Measurements from ENCODE around the gene CDKN2D.

CDKN2D gene

DNA sequence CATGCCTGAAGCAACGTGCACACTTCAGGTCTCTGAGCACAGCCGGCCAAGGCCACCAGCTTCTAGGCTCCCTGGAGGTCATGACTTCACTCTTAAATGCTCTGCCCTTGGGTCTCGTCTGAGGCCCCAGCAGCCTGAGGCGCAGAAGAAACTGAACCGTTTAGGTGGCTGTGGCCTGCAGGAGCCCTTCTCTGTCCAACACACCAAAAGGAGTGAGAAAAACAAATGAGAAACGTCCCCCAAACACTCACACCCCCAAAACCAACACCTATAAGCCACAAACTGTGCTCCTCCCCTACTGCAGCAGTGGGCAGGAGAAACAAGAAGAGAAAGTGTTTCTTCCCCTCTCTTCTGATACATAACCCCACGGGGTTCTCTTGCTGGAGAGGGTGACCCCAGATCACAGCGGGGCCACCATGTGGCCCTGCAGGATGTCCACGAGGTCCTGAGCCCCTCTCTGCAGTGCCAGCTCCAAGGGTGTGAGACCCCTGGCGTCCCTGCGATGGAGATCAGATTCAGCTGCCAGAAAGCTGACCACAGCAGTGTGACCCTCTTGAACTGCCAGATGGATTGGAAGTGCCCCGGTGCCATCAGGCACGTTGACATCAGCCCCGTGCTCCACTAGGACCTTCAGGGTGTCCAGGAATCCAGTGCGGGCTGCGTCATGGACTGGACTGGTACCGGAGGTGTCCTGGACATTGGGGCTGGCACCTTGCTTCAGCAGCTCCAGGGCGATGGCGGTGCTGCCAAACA lies 1.9 kb downstream of the CDKN2D start:
- TF ChIP-seq, protein P1, sequence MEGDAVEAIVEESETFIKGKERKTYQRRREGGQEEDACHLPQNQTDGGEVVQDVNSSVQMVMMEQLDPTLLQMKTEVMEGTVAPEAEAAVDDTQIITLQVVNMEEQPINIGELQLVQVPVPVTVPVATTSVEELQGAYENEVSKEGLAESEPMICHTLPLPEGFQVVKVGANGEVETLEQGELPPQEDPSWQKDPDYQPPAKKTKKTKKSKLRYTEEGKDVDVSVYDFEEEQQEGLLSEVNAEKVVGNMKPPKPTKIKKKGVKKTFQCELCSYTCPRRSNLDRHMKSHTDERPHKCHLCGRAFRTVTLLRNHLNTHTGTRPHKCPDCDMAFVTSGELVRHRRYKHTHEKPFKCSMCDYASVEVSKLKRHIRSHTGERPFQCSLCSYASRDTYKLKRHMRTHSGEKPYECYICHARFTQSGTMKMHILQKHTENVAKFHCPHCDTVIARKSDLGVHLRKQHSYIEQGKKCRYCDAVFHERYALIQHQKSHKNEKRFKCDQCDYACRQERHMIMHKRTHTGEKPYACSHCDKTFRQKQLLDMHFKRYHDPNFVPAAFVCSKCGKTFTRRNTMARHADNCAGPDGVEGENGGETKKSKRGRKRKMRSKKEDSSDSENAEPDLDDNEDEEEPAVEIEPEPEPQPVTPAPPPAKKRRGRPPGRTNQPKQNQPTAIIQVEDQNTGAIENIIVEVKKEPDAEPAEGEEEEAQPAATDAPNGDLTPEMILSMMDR (IDR thresholded peaks at IDR 0.05; ENCODE audit: insufficient read depth, low read length, poor library complexity, severe bottlenecking), result no peak
- no peak for TF ChIP-seq EZH2phosphoT487 (conservative IDR thresholded peaks at IDR 0.05; ENCODE audit: low read length)
- peak overlapping the region; percentile 83 for H3K27ac ChIP-seq (ENCODE audit: low read depth, low read length)

DNA sequence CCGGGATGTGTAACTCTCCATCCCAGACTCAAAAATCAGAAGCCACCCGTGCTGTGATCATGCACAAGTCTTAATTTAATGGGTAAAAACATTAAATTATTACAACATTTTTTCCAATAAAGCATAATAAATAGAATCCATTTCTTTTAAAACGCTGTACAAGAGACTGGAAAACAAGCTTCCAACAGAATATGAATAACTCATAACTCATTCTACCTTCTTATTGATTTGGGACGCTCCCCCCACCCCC lies 2.4 kb downstream of the CDKN2D start:
- peak overlapping the region; percentile 83 for H3K27ac ChIP-seq (ENCODE audit: low read depth, low read length)
- H3K9ac ChIP-seq (ENCODE audit: low read length), result peak overlapping the region; percentile 33

More for the DNA sequence above, 1.9 kb downstream of the CDKN2D start:
- Histone ChIP-seq H3K9me2 (replicated peaks; ENCODE audit: insufficient read depth, low read length) (no peaks in the 10 kb centered on the region), H3K9me3 (ENCODE audit: insufficient read depth, low read length) (no peaks in the 10 kb centered on the region), H3K4me2 (ENCODE audit: low read depth, low read length, poor library complexity, severe bottlenecking) (peak overlapping the region; percentile 82), H3K4me3 (ENCODE audit: insufficient read depth, low read length, poor library complexity, severe bottlenecking) (no peak overlapping the region), H3F3A (ENCODE audit: insufficient read depth) (peaks cover 19% of the 10 kb centered on the region), H3K36me3 (ENCODE audit: low read length) (no peaks in the 10 kb centered on the region), H3K9ac (ENCODE audit: low read length) (peak overlapping the region; percentile 33; the same call in 1 of the 2 replicates), H2AFZ (ENCODE audit: low read depth, low read length, severe bottlenecking) (no peak overlapping the region), H3K79me2 (ENCODE audit: insufficient read depth, low read length) (peaks cover 14% of the 10 kb centered on the region), H4K20me1 (ENCODE audit: low read depth, low read length) (no peaks in the 10 kb centered on the region), H3K27me3 (ENCODE audit: low read length) (no peaks in the 10 kb centered on the region)

GRCh38 chr19:10565567-10566407 lies 3.0 kb downstream of the CDKN2D start, which contains the start of gene KRI1:
Gene KRI1 (minus strand): TSS chr19:10566010. CDS start chr19:10565999, 11 bp downstream.
- Histone ChIP-seq H3F3A (ENCODE audit: insufficient read depth) (peaks cover 19% of the 10 kb centered on the region), H2AFZ (ENCODE audit: low read depth, low read length, severe bottlenecking) (peak within 1 kb of the TSS; percentile 28), H3K27ac (ENCODE audit: low read depth, low read length) (peak within 1 kb of the TSS; percentile 83), H3K9ac (ENCODE audit: low read length) (peak within 1 kb of the TSS; percentile 90), H3K9me3 (ENCODE audit: insufficient read depth, low read length) (no peaks in the 10 kb centered on the region), H3K79me2 (ENCODE audit: insufficient read depth, low read length) (peaks cover 14% of the 10 kb centered on the region), H3K27me3 (ENCODE audit: low read length) (no peaks in the 10 kb centered on the region), H3K9me2 (replicated peaks; ENCODE audit: insufficient read depth, low read length) (no peaks in the 10 kb centered on the region), H3K36me3 (ENCODE audit: low read length) (no peaks in the 10 kb centered on the region), H4K20me1 (ENCODE audit: low read depth, low read length) (no peaks in the 10 kb centered on the region), H3K4me3 (ENCODE audit: insufficient read depth, low read length, poor library complexity, severe bottlenecking) (peak within 1 kb of the TSS; percentile 72), H3K4me2 (ENCODE audit: low read depth, low read length, poor library complexity, severe bottlenecking) (peak within 1 kb of the TSS; percentile 89)
- TF ChIP-seq EZH2phosphoT487 (conservative IDR thresholded peaks at IDR 0.05; ENCODE audit: low read length), result no peak
- TF ChIP-seq, protein P1 (IDR thresholded peaks at IDR 0.05; ENCODE audit: insufficient read depth, low read length, poor library complexity, severe bottlenecking), result no peak

More for the DNA sequence above, 2.4 kb downstream of the CDKN2D start:
- Histone ChIP-seq H3K36me3 (ENCODE audit: low read length) (no peaks in the 10 kb centered on the region), H3K9me3 (ENCODE audit: insufficient read depth, low read length) (no peaks in the 10 kb centered on the region), H3K4me3 (ENCODE audit: insufficient read depth, low read length, poor library complexity, severe bottlenecking) (peak overlapping the region; percentile 37), H3K9me2 (replicated peaks; ENCODE audit: insufficient read depth, low read length) (no peaks in the 10 kb centered on the region), H3K27me3 (ENCODE audit: low read length) (no peaks in the 10 kb centered on the region), H3K4me2 (ENCODE audit: low read depth, low read length, poor library complexity, severe bottlenecking) (peak overlapping the region; percentile 68), H3K79me2 (ENCODE audit: insufficient read depth, low read length) (peaks cover 14% of the 10 kb centered on the region), H4K20me1 (ENCODE audit: low read depth, low read length) (no peaks in the 10 kb centered on the region), H2AFZ (ENCODE audit: low read depth, low read length, severe bottlenecking) (no peak overlapping the region), H3F3A (ENCODE audit: insufficient read depth) (peaks cover 19% of the 10 kb centered on the region)
- no peak for TF ChIP-seq EZH2phosphoT487 (conservative IDR thresholded peaks at IDR 0.05; ENCODE audit: low read length)
- TF ChIP-seq, protein P1 (IDR thresholded peaks at IDR 0.05; ENCODE audit: insufficient read depth, low read length, poor library complexity, severe bottlenecking), result no peak
